Left renal pelvis (tissue), 4 donors: ENCODE data around the gene MEIG1. TPM values are rescaled to one million over a fixed set of nuclear protein-coding genes. Genes with fewer than 3 reads are reported as not detected.

Experiments used
- polyA plus RNA-seq, 4 donors: library from polyadenylated mRNA; unstranded; fragments of 120-200 nt; gene quantifications; one replicate each; pipeline ENCODE4 v1.2.1, GENCODE V29; 2013; ENCODE audit not compliant: insufficient read length in 4 of 4

Gene MEIG1
- polyA plus RNA-seq, 4 donors, result 0.96 to 2.2 (median 1.3) TPM

Other genes starting within 250 kb of the MEIG1 start
- gene FAM107B, start 184.5 kb upstream of the MEIG1 start, polyA plus RNA-seq, result 100 to 1,000 TPM in 1 of 4 donors, 10 to 100 TPM in 3; 36.4 to 121 (median 97.9) TPM
- 1 to 10 TPM; 2.1 to 3.1 (median 2.6) TPM for gene CDNF, start 121.4 kb upstream of the MEIG1 start, polyA plus RNA-seq
- gene HSPA14, start 121.1 kb upstream of the MEIG1 start, polyA plus RNA-seq, result 10 to 100 TPM; 12.8 to 21.6 (median 20.8) TPM
- gene MSANTD7, start 121.1 kb upstream of the MEIG1 start, polyA plus RNA-seq, result 10 to 100 TPM; 16.9 to 17.8 (median 17.2) TPM
- 10 to 100 TPM; 20.2 to 26.3 (median 20.9) TPM for gene SUV39H2, start 80.5 kb upstream of the MEIG1 start, polyA plus RNA-seq
- 10 to 100 TPM; 11.9 to 21.5 (median 15.2) TPM for gene DCLRE1C, start 5.3 kb upstream of the MEIG1 start, polyA plus RNA-seq
- gene OLAH, start 84.6 kb downstream of the MEIG1 start, polyA plus RNA-seq, result under 1 TPM; 0.34 to 0.94 (median 0.58) TPM
- 1 to 10 TPM; 5.3 to 9.0 (median 6.5) TPM for gene ACBD7, start 129.4 kb downstream of the MEIG1 start, polyA plus RNA-seq
- gene RPP38, start 138.0 kb downstream of the MEIG1 start, polyA plus RNA-seq, result 10 to 100 TPM; 24.2 to 30.4 (median 27.3) TPM
- gene NMT2, start 209.3 kb downstream of the MEIG1 start, polyA plus RNA-seq, result 10 to 100 TPM; 34.7 to 40.9 (median 36.0) TPM